Natural killer cell (primary cell): Measurements from ENCODE around the gene C11orf97. TPM values are rescaled to one million over a fixed set of nuclear protein-coding genes. Genes with fewer than 3 reads are reported as not detected.

ENCODE experiments used
- ATAC-seq, 3 donors: fragments of 150-1000 bp in 2 of 3; fragments of 200-7000 bp in 1 of 3; cut with Tn5 transposase; 1 replicate in 1 of 3; 2 replicates in 2 of 3; pipeline ENCODE4 v1.10.0; 2021; ENCODE audit warnings: mild to moderate bottlenecking in 2 of 3, moderate library complexity in 2 of 3
- DNase-seq, 2 donors: peaks; one replicate each; pipeline versions ENCODE4 v3.0.0 to v3.0.0-alpha.2; 2013 to 2021; ENCODE audit warnings: mixed read lengths in 1 of 2
- H3K27ac ChIP-seq: one replicate; pipeline ENCODE4 v1.5.1; 2013; ENCODE audit warnings: mild to moderate bottlenecking, low read length
- H3K27me3 ChIP-seq: one replicate; pipeline ENCODE4 v1.6.1; 2013; ENCODE audit warnings: low read length; ENCODE audit not compliant: control insufficient read depth, insufficient read depth
- H3K36me3 ChIP-seq: one replicate; pipeline ENCODE4 v1.6.1; 2013; ENCODE audit warnings: low read length; ENCODE audit not compliant: control insufficient read depth, insufficient read depth
- H3K4me1 ChIP-seq: one replicate; pipeline ENCODE4 v1.6.1; 2013; ENCODE audit warnings: low read length; ENCODE audit not compliant: control insufficient read depth, insufficient read depth
- H3K4me3 ChIP-seq: one replicate; pipeline ENCODE4 v1.5.1; 2013; ENCODE audit warnings: low read length
- H3K9me3 ChIP-seq: one replicate; pipeline ENCODE4 v1.6.1; 2013; ENCODE audit warnings: low read length; ENCODE audit not compliant: control insufficient read depth, insufficient read depth
- H3K27ac Mint-ChIP-seq, 2 donors: one replicate each; pipeline ENCODE4 v1.8.0; 2022; ENCODE audit warnings: mild to moderate bottlenecking in 2 of 2, mixed read lengths in 2 of 2, moderate library complexity in 1 of 2
- H3K27me3 Mint-ChIP-seq, 2 donors: one replicate each; pipeline ENCODE4 v1.8.0; 2022; ENCODE audit warnings: low read depth in 2 of 2, mixed read lengths in 2 of 2
- H3K36me3 Mint-ChIP-seq: one replicate; pipeline ENCODE4 v1.8.0; 2022; ENCODE audit warnings: mixed read lengths
- H3K4me1 Mint-ChIP-seq, 2 donors: one replicate each; pipeline ENCODE4 v1.8.0; 2022; ENCODE audit warnings: mixed read lengths in 2 of 2
- H3K4me3 Mint-ChIP-seq: one replicate; pipeline ENCODE4 v1.8.0; 2022; ENCODE audit warnings: mild to moderate bottlenecking, moderate library complexity, mixed read lengths
- H3K9me3 Mint-ChIP-seq, 2 donors: one replicate each; pipeline ENCODE4 v1.8.0; 2022; ENCODE audit warnings: mixed read lengths in 2 of 2
- WGBS: methylation state at CpG from one replicate; pipeline ENCODE4 v1.1.7; 2013; ENCODE audit warnings: missing lambda C conversion rate; ENCODE audit not compliant: insufficient coverage; 5-methylcytosine and 5-hydroxymethylcytosine counted together
- intact Hi-C: fragments of 100-400 bp; cut with micrococcal nuclease; formaldehyde crosslinking; loops from one replicate; pipeline ENCODE4 v1.14.2; 2022
- total RNA-seq, 4 donors: library from RNA; stranded (reverse); fragments of 120-200 nt in 1 of 4; gene quantifications; one replicate each; pipeline versions ENCODE4 v1.2.3 to v1.2.4, GENCODE V29; 2013 to 2022
- TF ChIP-seq, protein P1 (sequence below): fragments of 200-600 bp; IDR thresholded peaks from one replicate; pipeline ENCODE4 v1.8.0; 2022; ENCODE audit warnings: antibody characterized with exemption

C11orf97 gene
- total RNA-seq, 3 donors from 2014 or later (not counting 1 experiment from before 2014, with no cell fraction given), result not detected

DNA sequence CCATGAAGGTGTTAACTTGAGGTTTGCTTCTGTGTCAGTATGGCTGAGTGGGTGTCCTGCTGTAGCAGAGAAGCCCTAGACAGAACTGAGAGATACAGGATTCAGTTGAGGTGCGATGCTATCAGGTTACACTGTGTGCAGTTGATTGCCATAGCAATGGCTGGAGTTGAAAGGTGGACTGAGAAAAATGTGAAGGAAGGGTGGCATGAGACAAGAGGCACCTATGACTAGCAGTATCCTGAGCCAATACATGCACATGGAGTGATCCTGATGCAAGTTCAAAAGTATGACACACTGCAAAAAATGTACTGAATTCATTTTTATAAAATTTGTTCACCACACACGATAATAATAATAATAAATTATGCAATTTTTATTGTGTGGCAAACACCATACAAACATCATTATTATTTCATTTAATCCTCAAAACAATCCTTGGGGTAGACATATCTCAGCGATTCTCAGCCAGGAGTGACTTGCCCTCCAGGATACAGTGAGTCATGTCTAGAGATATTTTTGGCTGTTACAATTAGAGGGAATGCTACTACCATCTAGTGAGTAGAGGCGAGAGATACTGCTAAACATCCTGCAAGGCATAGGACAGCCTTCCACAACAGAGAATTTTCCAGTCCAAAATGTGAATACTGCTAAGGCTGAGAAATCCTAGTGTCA lies 51.1 kb downstream of the C11orf97 start:
- Histone ChIP-seq H3K36me3 (no peaks in the 10 kb centered on the region), H3K4me3 (no peak overlapping the region), H3K4me1 (no peaks in the 10 kb centered on the region), H3K27me3 (no peaks in the 10 kb centered on the region), H3K9me3 (no peaks in the 10 kb centered on the region), H3K27ac (no peak overlapping the region)
- no peak overlapping the region for H3K27ac Mint-ChIP-seq
- H3K4me1 Mint-ChIP-seq, result no peaks in the 10 kb centered on the region
- no peaks in the 10 kb centered on the region for H3K27me3 Mint-ChIP-seq
- H3K36me3 Mint-ChIP-seq, result no peaks in the 10 kb centered on the region
- H3K9me3 Mint-ChIP-seq, result no peaks in the 10 kb centered on the region
- WGBS, result 97% methylated on average over 3 of the region's 4 CpGs
- no peak for DNase-seq
- TF ChIP-seq, protein P1, sequence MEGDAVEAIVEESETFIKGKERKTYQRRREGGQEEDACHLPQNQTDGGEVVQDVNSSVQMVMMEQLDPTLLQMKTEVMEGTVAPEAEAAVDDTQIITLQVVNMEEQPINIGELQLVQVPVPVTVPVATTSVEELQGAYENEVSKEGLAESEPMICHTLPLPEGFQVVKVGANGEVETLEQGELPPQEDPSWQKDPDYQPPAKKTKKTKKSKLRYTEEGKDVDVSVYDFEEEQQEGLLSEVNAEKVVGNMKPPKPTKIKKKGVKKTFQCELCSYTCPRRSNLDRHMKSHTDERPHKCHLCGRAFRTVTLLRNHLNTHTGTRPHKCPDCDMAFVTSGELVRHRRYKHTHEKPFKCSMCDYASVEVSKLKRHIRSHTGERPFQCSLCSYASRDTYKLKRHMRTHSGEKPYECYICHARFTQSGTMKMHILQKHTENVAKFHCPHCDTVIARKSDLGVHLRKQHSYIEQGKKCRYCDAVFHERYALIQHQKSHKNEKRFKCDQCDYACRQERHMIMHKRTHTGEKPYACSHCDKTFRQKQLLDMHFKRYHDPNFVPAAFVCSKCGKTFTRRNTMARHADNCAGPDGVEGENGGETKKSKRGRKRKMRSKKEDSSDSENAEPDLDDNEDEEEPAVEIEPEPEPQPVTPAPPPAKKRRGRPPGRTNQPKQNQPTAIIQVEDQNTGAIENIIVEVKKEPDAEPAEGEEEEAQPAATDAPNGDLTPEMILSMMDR, result no peak
- no peak for ATAC-seq
- intact Hi-C loops, result no loop called here
- H3K4me3 Mint-ChIP-seq, result no peak overlapping the region

DNA sequence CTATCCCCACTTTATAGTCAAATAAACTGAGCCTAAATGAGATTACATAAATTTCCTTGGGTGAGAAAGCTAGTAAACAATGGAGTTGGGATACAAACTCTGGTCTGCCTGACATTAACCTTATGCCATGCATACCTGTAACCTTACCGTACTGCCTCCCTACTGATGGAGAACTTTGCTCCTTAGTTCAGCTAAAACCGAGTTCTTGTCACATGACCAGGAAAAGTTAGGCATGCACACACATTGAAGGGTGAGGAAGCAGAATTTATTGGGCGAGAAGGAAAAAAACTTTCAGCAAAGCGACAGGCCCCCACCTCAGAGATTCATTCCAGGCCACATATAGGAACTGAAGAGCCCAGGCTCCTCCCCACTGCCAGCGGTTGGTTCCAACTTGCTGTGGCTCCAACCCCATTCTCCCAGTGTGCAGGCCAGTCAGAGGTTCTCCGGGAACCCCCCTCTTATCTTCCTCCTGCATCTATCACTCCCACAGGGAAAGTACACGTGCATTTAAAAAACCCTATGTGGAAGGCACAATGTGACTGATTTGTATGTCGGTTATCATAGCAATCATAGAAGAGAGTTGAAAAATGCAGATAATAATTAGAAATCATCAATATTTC lies 51.7 kb downstream of the C11orf97 start:
- ATAC-seq, result no peak
- Histone ChIP-seq H3K9me3 (no peaks in the 10 kb centered on the region), H3K4me1 (no peaks in the 10 kb centered on the region), H3K27me3 (no peaks in the 10 kb centered on the region), H3K27ac (no peak overlapping the region), H3K4me3 (no peak overlapping the region), H3K36me3 (no peaks in the 10 kb centered on the region)
- 96% methylated on average over 7 of the region's 8 CpGs for WGBS
- Mint-ChIP-seq H3K9me3 (no peaks in the 10 kb centered on the region), H3K27me3 (no peaks in the 10 kb centered on the region), H3K27ac (no peak overlapping the region), H3K4me3 (no peak overlapping the region), H3K4me1 (no peaks in the 10 kb centered on the region), H3K36me3 (no peaks in the 10 kb centered on the region)
- TF ChIP-seq, protein P1, result no peak
- no peak for DNase-seq
- intact Hi-C loops, result no loop called here

DNA sequence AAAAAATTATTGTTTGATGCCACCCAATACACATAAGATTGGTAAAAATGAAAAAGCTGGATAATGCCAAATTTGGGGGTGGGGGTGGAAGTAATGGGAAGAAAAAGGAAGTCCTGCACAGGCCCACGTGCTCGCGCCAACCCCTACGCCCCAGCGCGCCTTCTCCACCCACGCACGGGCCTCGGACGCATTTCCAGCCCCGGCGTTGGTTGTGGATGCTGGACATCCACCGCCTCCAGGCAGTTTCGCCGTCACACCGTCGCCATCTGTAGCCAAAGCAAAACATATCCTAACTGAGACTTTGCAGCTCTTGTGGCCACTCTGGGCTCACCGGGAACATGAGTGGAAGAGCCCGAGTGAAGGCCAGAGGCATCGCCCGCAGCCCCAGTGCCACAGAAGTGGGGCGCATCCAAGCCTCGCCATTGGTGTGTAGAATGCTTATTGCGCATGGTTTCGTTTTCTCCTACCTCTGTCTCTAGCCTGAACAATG lies 55.0 kb downstream of the C11orf97 start, which contains the start of gene PIWIL4:
PIWIL4 (plus strand) TSS at position 188 of the 490 bp plus-strand sequence; CDS start at position 339, 151 bp downstream.
- no peaks in the 10 kb centered on the region for H3K9me3 ChIP-seq
- Mint-ChIP-seq H3K36me3 (no peaks in the 10 kb centered on the region), H3K4me3 (no peak within 1 kb of the TSS), H3K27me3 (no peaks in the 10 kb centered on the region), H3K27ac (no peak within 1 kb of the TSS), H3K9me3 (no peaks in the 10 kb centered on the region), H3K4me1 (no peaks in the 10 kb centered on the region)
- intact Hi-C loops, result no loop called here
- H3K36me3 ChIP-seq, result no peaks in the 10 kb centered on the region
- no peak within 1 kb of the TSS for H3K4me3 ChIP-seq
- no peak within 1 kb of the TSS for H3K27ac ChIP-seq
- 98% methylated on average over 25 of the region's 25 CpGs for WGBS
- H3K27me3 ChIP-seq, result no peaks in the 10 kb centered on the region
- DNase-seq (no peak), ATAC-seq (no peak)
- H3K4me1 ChIP-seq, result no peaks in the 10 kb centered on the region
- TF ChIP-seq, protein P1, result no peak
